Bronchial epithelial cell (primary cell): ENCODE results near the gene PLEKHA4. TPM values are rescaled to one million over a fixed set of nuclear protein-coding genes. Genes with fewer than 3 reads are reported as not detected.

ENCODE experiments used
- DNase-seq: peaks from one replicate; pipeline ENCODE4 v3.0.0-alpha.2; 2010; ENCODE audit warnings: low read depth
- FAIRE-seq: peaks from 2 replicates; lab custom pipeline; 2011; peaks lifted over from hg19 to GRCh38; lab: Jason Lieb, UNC
- H3K27me3 ChIP-seq: 2 replicates; pipeline ENCODE4 v1.5.1; 2011; ENCODE audit warnings: low read length; ENCODE audit not compliant: control insufficient read depth, insufficient read depth
- H3K36me3 ChIP-seq: 2 replicates; pipeline ENCODE4 v1.5.1; 2011; ENCODE audit warnings: low read length; ENCODE audit not compliant: control insufficient read depth, insufficient read depth
- H3K4me3 ChIP-seq: 2 replicates; pipeline ENCODE4 v1.5.1; 2011; ENCODE audit warnings: mild to moderate bottlenecking, low read depth, low read length, control low read depth
- total RNA-seq: library from RNA; depleted of rRNA; stranded (reverse); fragments of >200 nt; gene quantifications from 2 replicates; pipeline ENCODE4 v1.2.1, GENCODE V29; 2014
- TF ChIP-seq, protein P1 (sequence below): IDR thresholded peaks from 2 replicates; pipeline ENCODE4 v1.5.1; 2011; ENCODE audit warnings: mild to moderate bottlenecking, moderate library complexity, low read length, control low read depth, inconsistent platforms; ENCODE audit not compliant: insufficient read depth, severe bottlenecking

The PLEKHA4 gene, protein sequence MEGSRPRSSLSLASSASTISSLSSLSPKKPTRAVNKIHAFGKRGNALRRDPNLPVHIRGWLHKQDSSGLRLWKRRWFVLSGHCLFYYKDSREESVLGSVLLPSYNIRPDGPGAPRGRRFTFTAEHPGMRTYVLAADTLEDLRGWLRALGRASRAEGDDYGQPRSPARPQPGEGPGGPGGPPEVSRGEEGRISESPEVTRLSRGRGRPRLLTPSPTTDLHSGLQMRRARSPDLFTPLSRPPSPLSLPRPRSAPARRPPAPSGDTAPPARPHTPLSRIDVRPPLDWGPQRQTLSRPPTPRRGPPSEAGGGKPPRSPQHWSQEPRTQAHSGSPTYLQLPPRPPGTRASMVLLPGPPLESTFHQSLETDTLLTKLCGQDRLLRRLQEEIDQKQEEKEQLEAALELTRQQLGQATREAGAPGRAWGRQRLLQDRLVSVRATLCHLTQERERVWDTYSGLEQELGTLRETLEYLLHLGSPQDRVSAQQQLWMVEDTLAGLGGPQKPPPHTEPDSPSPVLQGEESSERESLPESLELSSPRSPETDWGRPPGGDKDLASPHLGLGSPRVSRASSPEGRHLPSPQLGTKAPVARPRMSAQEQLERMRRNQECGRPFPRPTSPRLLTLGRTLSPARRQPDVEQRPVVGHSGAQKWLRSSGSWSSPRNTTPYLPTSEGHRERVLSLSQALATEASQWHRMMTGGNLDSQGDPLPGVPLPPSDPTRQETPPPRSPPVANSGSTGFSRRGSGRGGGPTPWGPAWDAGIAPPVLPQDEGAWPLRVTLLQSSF
- total RNA-seq = 0.79 and 2.2 TPM in 2 replicates

DNA sequence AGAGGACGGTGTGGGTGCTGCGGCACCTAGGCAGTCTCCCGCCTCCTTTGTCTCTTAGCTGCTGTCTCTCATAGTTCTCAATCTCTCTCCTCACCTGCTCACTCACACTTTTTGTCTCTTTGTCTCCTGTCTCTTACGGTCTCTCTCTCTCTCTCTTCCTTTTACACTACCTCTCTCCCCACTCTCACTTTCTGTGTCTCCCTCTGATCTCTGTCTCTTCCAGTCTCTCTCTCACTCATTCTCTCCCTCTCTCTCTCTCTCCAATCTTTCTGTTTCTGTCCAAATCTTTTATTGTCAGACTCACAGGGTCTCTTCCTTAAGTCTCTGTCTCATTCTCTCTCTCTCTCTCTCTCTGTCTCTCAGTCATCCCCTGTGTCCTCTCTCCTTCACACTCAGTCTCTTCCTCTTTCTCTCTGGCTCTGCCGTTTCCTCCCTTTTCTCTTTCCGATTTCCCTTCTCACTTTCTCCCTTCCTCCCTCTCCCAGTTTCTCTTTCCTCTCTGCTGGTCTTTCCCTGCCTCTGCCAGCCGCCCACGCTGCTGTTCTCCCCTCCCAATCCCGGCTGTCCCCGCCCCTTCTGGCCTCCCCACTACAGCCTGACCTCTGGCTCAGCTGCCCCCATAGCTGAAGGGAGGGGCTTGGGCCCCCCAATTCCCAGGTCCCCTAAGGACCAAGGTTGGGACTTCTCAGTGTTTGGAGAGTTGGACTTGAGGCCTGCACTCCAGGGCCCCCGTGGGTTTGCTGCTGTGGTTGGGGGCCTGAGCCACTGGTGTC, at the start of gene PLEKHA4:
Gene PLEKHA4 (minus strand): TSS at position 504 of the 773 bp plus-strand sequence. CDS start 997 bp downstream, outside the sequence.
- peak within 1 kb of the TSS; percentile 22 for H3K4me3 ChIP-seq
- TF ChIP-seq, protein P1, sequence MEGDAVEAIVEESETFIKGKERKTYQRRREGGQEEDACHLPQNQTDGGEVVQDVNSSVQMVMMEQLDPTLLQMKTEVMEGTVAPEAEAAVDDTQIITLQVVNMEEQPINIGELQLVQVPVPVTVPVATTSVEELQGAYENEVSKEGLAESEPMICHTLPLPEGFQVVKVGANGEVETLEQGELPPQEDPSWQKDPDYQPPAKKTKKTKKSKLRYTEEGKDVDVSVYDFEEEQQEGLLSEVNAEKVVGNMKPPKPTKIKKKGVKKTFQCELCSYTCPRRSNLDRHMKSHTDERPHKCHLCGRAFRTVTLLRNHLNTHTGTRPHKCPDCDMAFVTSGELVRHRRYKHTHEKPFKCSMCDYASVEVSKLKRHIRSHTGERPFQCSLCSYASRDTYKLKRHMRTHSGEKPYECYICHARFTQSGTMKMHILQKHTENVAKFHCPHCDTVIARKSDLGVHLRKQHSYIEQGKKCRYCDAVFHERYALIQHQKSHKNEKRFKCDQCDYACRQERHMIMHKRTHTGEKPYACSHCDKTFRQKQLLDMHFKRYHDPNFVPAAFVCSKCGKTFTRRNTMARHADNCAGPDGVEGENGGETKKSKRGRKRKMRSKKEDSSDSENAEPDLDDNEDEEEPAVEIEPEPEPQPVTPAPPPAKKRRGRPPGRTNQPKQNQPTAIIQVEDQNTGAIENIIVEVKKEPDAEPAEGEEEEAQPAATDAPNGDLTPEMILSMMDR = no peak
- no peak for FAIRE-seq
- DNase-seq = no peak
- H3K36me3 ChIP-seq = peaks cover 3% of the 10 kb centered on the region
- no peaks in the 10 kb centered on the region for H3K27me3 ChIP-seq

DNA sequence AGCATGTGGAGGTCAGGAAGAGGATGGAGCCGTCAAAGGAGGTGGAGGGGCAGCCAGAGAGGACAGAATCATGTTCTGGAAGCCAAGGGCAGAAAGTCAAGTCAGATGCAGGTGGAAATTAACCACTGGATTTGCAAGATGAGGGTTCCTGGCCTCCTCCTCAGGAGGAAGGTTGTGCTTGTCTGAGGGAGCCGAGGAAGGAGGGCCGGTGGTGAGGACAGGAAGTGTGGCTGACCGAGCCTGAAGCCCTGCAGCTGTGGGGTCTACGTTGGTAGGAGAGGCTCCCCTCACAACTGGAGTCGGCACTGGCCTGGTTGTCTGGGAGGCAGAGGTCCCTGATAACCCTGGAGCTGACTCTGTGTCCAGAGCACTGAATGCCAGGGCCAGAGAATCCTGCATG, 49.7 kb upstream of the PLEKHA4 start:
- Histone ChIP-seq H3K36me3 (peaks cover 33% of the 10 kb centered on the region), H3K27me3 (no peaks in the 10 kb centered on the region), H3K4me3 (no peak overlapping the region)
- no peak for FAIRE-seq
- no peak for DNase-seq
- TF ChIP-seq, protein P1 = no peak

- DNase-seq (no peak), FAIRE-seq (no peak)
- Histone ChIP-seq H3K36me3 (peaks cover 31% of the 10 kb centered on the region), H3K4me3 (no peak overlapping the region), H3K27me3 (no peaks in the 10 kb centered on the region)
- TF ChIP-seq, protein P1 = no peak
Measured at GRCh38 chr19:48915757-48916156, 47.3 kb upstream of the PLEKHA4 start.

DNA sequence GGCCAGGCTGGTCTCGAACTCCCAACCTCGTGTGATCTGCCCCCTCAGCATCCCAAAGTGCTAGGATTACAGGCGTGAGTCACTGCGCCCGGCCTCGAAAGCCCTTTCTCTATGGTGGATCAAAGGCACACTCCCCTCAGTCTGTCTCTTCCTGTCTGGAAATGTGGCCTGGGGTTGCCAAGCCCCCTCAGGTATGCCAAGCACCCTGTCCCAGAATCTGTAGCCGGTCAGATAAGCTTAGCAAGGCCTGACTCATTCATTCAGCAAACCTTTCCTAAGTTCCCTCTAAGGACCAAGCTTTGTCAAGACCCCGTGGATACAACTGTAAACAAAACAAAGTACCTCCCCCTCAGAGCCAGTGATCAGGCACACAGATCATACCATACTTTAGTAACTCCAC, 45.8 kb upstream of the PLEKHA4 start:
- H3K36me3 ChIP-seq = peaks cover 33% of the 10 kb centered on the region
- FAIRE-seq (no peak), DNase-seq (no peak)
- H3K4me3 ChIP-seq = no peak overlapping the region
- H3K27me3 ChIP-seq = no peaks in the 10 kb centered on the region
- TF ChIP-seq, protein P1 = no peak

DNA sequence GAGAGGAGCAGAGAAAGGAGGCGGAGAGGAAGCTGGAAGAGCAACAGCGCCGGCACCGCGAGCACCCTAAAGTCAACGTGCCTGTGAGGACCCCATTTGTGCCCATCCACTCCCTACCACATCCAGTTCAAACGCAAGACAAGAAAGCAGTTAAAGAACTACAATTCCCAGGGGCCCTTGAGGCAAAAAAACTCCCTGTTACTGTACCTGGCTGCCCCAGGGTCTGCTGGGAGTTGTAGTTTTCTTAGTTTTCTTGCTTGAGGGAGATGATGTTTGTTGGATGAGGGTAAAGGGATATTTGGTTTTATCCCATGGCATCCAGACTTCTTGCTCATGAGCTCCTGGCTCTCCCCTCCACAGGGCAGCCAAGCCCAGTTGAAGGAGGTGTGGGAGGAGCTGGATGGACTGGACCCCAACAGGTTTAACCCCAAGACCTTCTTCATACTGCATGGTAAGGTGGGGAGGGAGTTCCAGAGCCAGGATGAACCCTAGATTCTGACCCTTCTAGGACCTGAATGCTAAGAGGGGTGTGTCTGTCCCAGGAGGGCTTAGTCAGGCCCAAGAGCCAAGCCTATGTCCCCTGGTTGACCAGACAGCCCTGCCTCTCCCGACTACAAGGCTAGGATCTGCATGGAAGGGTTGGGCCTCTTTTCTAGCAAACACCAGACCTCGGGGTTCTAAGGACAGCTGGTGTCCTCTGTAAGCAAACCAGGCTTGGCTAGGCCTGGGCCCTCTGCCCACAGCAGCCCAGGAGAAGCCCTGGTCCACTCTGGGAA, 44.9 kb upstream of the PLEKHA4 start:
- no peak for FAIRE-seq
- no peaks in the 10 kb centered on the region for H3K27me3 ChIP-seq
- DNase-seq = no peak
- H3K36me3 ChIP-seq = peaks cover 26% of the 10 kb centered on the region
- no peak overlapping the region for H3K4me3 ChIP-seq
- TF ChIP-seq, protein P1 = no peak
